K562 (cell line): Measurements from ENCODE around the gene REC8. TPM values are rescaled to one million over a fixed set of nuclear protein-coding genes. Genes with fewer than 3 reads are reported as not detected.

Experiments used
- ATAC-seq: fragments of 200-7000 bp; cut with Tn5 transposase; 3 replicates; pipeline ENCODE4 v1.9.1; 2020; ENCODE audit warnings: moderate library complexity
- BruUV-seq: library from RNA; stranded (reverse); fragments of 400-500 nt; replicated peaks from 2 replicates; lab custom pipeline; 2021; lab: Mats Ljungman, UMichigan
- CTCF ChIA-PET: fragments of 300-600 bp; formaldehyde crosslinking; extraction: SDS; loops from one replicate; lab custom pipeline; 2021; ENCODE audit warnings: low intra/inter-chr PET ratio; lab: Yijun Ruan, JAX
- POLR2A ChIA-PET: fragments of 300-600, 350-650 bp; sonication (Branson Sonifier 250); formaldehyde crosslinking; extraction: SDS; loops from one replicate; lab custom pipeline; 2021; ENCODE audit warnings: antibody characterized with exemption, inconsistent platforms; lab: Yijun Ruan, JAX
- DNase-seq, 4 experiments: peaks; one replicate each; pipeline versions ENCODE4 v3.0.0 to v3.0.0-alpha.2; 2011 to 2018; ENCODE audit warnings: low spot score in 3 of 4, mixed read lengths in 3 of 4; ENCODE audit errors: extremely low read depth in 1 of 4
- FAIRE-seq: peaks from 2 replicates; lab custom pipeline; 2011; peaks lifted over from hg19 to GRCh38; lab: Jason Lieb, UNC
- H2AFZ ChIP-seq: 2 replicates; pipeline ENCODE4 v1.6.0; 2011; ENCODE audit warnings: low read depth, low read length, control low read depth, inconsistent platforms
- H3K27ac ChIP-seq: fragments of 200-600 bp; 3 replicates; pipeline ENCODE4 v1.8.0; 2011; ENCODE audit warnings: low read depth, mild to moderate bottlenecking, control low read depth, inconsistent platforms, low read length, moderate library complexity, mixed read lengths; ENCODE audit errors: extremely low read depth
- H3K27me3 ChIP-seq, 2 experiments: fragments of 300-600 bp in 1 of 2; 2 replicates in 1 of 2; 3 replicates in 1 of 2; pipeline versions ENCODE4 v1.6.0 to v1.8.0; 2011; ENCODE audit warnings: inconsistent platforms in 2 of 2, low read length in 2 of 2, mild to moderate bottlenecking in 1 of 2, mixed read lengths in 1 of 2, moderate library complexity in 1 of 2; ENCODE audit not compliant: control insufficient read depth in 2 of 2, insufficient read depth in 2 of 2
- H3K36me3 ChIP-seq: fragments of 300-600 bp; 3 replicates; pipeline ENCODE4 v1.8.0; 2011; ENCODE audit warnings: mild to moderate bottlenecking, low read length, inconsistent platforms; ENCODE audit not compliant: control insufficient read depth, insufficient read depth
- H3K4me1 ChIP-seq, 2 experiments: fragments of 200-600 bp in 1 of 2; replicated peaks in 1 of 2; 2 replicates in 1 of 2; 3 replicates in 1 of 2; pipeline versions ENCODE4 v1.5.1 to v1.8.0; 2011; ENCODE audit warnings: inconsistent platforms in 2 of 2, low read length in 2 of 2, mild to moderate bottlenecking in 1 of 2, mixed read lengths in 1 of 2, moderate library complexity in 1 of 2; ENCODE audit not compliant: control insufficient read depth in 2 of 2, insufficient read depth in 2 of 2
- H3K4me2 ChIP-seq: 2 replicates; pipeline ENCODE4 v1.6.1; 2011; ENCODE audit warnings: low read length, control low read depth, inconsistent platforms, mixed read lengths; ENCODE audit not compliant: insufficient read depth
- H3K4me3 ChIP-seq: fragments of 200-600 bp; sonication (generic), shearing (Covaris generic); 2 replicates; pipeline ENCODE4 v1.5.1; 2016; ENCODE audit warnings: control low read depth, inconsistent platforms
- H3K79me2 ChIP-seq: fragments of 200-600 bp; 3 replicates; pipeline ENCODE4 v1.8.0; 2011; ENCODE audit warnings: low read length, inconsistent platforms; ENCODE audit not compliant: control insufficient read depth, insufficient read depth
- H3K9ac ChIP-seq, 2 experiments: 2 replicates each; pipeline versions ENCODE4 v1.6.0 to v1.6.1; 2011; ENCODE audit warnings: low read depth in 2 of 2, low read length in 2 of 2, control low read depth in 1 of 2, inconsistent platforms in 1 of 2, mild to moderate bottlenecking in 1 of 2, mixed read lengths in 1 of 2; ENCODE audit not compliant: insufficient read depth in 1 of 2
- H3K9me1 ChIP-seq: one replicate; pipeline ENCODE4 v1.6.0; 2011; ENCODE audit warnings: inconsistent platforms, mild to moderate bottlenecking, low read length, moderate library complexity; ENCODE audit not compliant: control insufficient read depth, insufficient read depth
- H3K9me3 ChIP-seq: replicated peaks from 2 replicates; pipeline ENCODE4 v1.5.1; 2011; ENCODE audit warnings: low read depth, low read length, inconsistent platforms; ENCODE audit not compliant: control insufficient read depth, insufficient read depth
- H4K20me1 ChIP-seq: replicated peaks from 2 replicates; pipeline ENCODE4 v1.6.1; 2011; ENCODE audit warnings: low read length, inconsistent platforms, mixed read lengths; ENCODE audit not compliant: control insufficient read depth, insufficient read depth
- ADNP ChIP-seq: fragments of 200-800 bp; sonication (Bioruptor generic); IDR thresholded peaks from 2 replicates; pipeline ENCODE4 v1.6.1; 2016; ENCODE audit warnings: missing genetic modification characterization, missing compliant biosample characterization
- BCOR ChIP-seq: fragments of 450-650 bp; IDR thresholded peaks from 2 replicates; pipeline ENCODE4 v1.6.1; 2016
- CBX8 ChIP-seq: fragments of 200-600 bp; sonication (generic); IDR thresholded peaks from 2 replicates; pipeline ENCODE4 v1.6.1; 2012; ENCODE audit warnings: borderline replicate concordance, mixed run types, low read depth, mild to moderate bottlenecking, moderate library complexity, mixed read lengths, low read length, control low read depth, inconsistent platforms; ENCODE audit not compliant: poor library complexity, severe bottlenecking; ENCODE audit errors: extremely low read depth
- CHD4 ChIP-seq: fragments of 200-600 bp; sonication (generic); IDR thresholded peaks from 3 replicates; pipeline ENCODE4 v1.6.1; 2012; ENCODE audit warnings: low read depth, mild to moderate bottlenecking, mixed read lengths, low read length, inconsistent platforms; ENCODE audit not compliant: insufficient read depth, insufficient replicate concordance, poor library complexity, severe bottlenecking
- DMBX1 ChIP-seq: fragments of 250-450 bp; sonication (Bioruptor Pico); IDR thresholded peaks from 2 replicates; pipeline ENCODE4 v1.8.0; 2022; ENCODE audit warnings: inconsistent platforms, mild to moderate bottlenecking, moderate library complexity, borderline replicate concordance
- HDAC2 ChIP-seq: fragments of 450-650 bp; IDR thresholded peaks from 2 replicates; pipeline ENCODE4 v1.6.1; 2016; ENCODE audit warnings: mild to moderate bottlenecking
- ILK ChIP-seq: fragments of 450-650 bp; IDR thresholded peaks from 2 replicates; pipeline ENCODE4 v1.6.1; 2016; ENCODE audit warnings: missing genetic modification characterization, low read depth, mild to moderate bottlenecking, missing compliant biosample characterization, moderate library complexity, borderline replicate concordance
- KDM1A ChIP-seq, 2 experiments: fragments of 450-650 bp; IDR thresholded peaks; 2 replicates each; pipeline ENCODE4 v1.6.1; 2016; ENCODE audit warnings: mild to moderate bottlenecking in 2 of 2
- LARP7 ChIP-seq: fragments of 450-650 bp; IDR thresholded peaks from 2 replicates; pipeline ENCODE4 v1.6.1; 2016
- NCOA2 ChIP-seq, 2 experiments: fragments of 450-650 bp; IDR thresholded peaks; 2 replicates each; pipeline ENCODE4 v1.6.1; 2018; ENCODE audit warnings: mild to moderate bottlenecking in 2 of 2, moderate library complexity in 1 of 2; ENCODE audit not compliant: partially characterized antibody in 2 of 2
- NFRKB ChIP-seq: fragments of 450-650 bp; IDR thresholded peaks from 2 replicates; pipeline ENCODE4 v1.6.1; 2016; ENCODE audit warnings: low read depth
- RBM25 ChIP-seq: fragments of 200-400 bp; formaldehyde crosslinking; IDR thresholded peaks from 2 replicates; pipeline ENCODE4 v1.6.1; 2018; ENCODE audit warnings: low read length, low read depth, moderate library complexity; ENCODE audit not compliant: severe bottlenecking
- RCOR1 ChIP-seq, 2 experiments: IDR thresholded peaks; 2 replicates each; pipeline ENCODE4 v1.6.1; 2012; ENCODE audit warnings: low read depth in 2 of 2, low read length in 2 of 2, borderline replicate concordance in 1 of 2, improper control_type of control experiment in 1 of 2
- SMARCA5 ChIP-seq: fragments of 450-650 bp; IDR thresholded peaks from 2 replicates; pipeline ENCODE4 v1.6.1; 2016
- SP1 ChIP-seq: sonication (generic); formaldehyde crosslinking; IDR thresholded peaks from 2 replicates; pipeline ENCODE4 v1.8.1; 2022; ENCODE audit warnings: mild to moderate bottlenecking, missing genetic modification reagents
- TFAM ChIP-seq: fragments of 250-450 bp; sonication (Bioruptor Pico); conservative IDR thresholded peaks from 2 replicates; pipeline ENCODE4 v1.5.0; 2021; ENCODE audit warnings: mild to moderate bottlenecking, moderate library complexity
- ZFP36 ChIP-seq: fragments of 150-350 bp; IDR thresholded peaks from 2 replicates; pipeline ENCODE4 v1.6.1; 2018; ENCODE audit warnings: low read length, low read depth; ENCODE audit not compliant: partially characterized antibody
- ZNF778 ChIP-seq: fragments of 450-650 bp; formaldehyde crosslinking; IDR thresholded peaks from 2 replicates; pipeline ENCODE4 v1.4.0; 2020; ENCODE audit warnings: mild to moderate bottlenecking, moderate library complexity
- WGBS: fragments of 100-300 bp; shearing (Covaris generic); methylation state at CpG from one replicate; pipeline ENCODE4 v1.1.6; 2016; ENCODE audit warnings: low coverage, mixed read lengths; ENCODE audit not compliant: insufficient coverage; ENCODE audit errors: missing lambda C conversion rate; 5-methylcytosine and 5-hydroxymethylcytosine counted together
- in situ Hi-C: fragments of 300-500 bp; cut with MboI; formaldehyde crosslinking; loops from 4 replicates; pipeline ENCODE4 v1.15.0; 2018; ENCODE audit warnings: inconsistent platforms, mixed read lengths
- intact Hi-C: fragments of 100-400 bp; cut with micrococcal nuclease; formaldehyde crosslinking; loops from 2 replicates; pipeline ENCODE4 v1.14.2; 2022
- polyA plus RNA-seq, 8 experiments: library from polyadenylated mRNA; depleted of rRNA in 4 of 8; stranded (reverse) in 5 of 8; unstranded in 3 of 8; fragments of >200 nt; fragmentation: Nextera tagmentation in 2 of 8; fragmentation: Illumina TruSeq in 1 of 8; extraction: Ambion mirVana in 2 of 8; extraction: Trizol in 1 of 8; gene quantifications; 2 replicates each; pipeline versions ENCODE4 v1.2.1 to v1.2.3, GENCODE V29; 2011 to 2014; ENCODE audit warnings: inconsistent platforms in 1 of 8, missing spikeins in 1 of 8
- total RNA-seq, 7 experiments: library from RNA; depleted of rRNA in 6 of 7; stranded (reverse); fragments of >200 nt in 6 of 7; fragmentation: Illumina TruSeq in 2 of 7; extraction: Trizol in 2 of 7; gene quantifications; 2 replicates each; pipeline versions ENCODE4 v1.2.1 to v1.2.3, GENCODE V29; 2011 to 2021; ENCODE audit warnings: low replicate concordance in 1 of 7

REC8 gene
- total and polyA plus RNA-seq, 9 of the 15 experiments (the other 6 are each of a cell fraction or from before 2014, with no cell fraction given) = 0.11 to 2.5 (median 0.85) TPM

DNA sequence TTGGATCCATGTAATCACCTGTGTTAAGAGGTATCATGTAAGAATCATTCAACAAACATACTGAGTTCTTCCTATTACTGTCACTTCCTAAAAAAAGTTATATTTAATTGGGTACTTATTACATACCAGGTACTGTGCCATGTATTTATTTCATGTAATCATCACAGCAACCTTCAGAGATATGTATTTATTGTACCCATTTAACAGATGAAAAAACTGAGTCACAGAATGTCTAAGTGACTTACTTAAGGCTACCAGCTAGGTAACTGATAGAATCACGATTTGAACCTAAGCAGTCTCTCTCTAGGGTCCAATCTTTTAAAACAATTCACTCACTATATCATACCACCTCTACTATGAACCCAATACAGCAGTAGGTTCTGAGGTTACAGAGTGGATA is 27.4 kb upstream of the REC8 start:
- no peak for FAIRE-seq
- CTCF ChIA-PET = no interaction called here
- 47% methylated on average over 1 of the region's 1 CpG for WGBS
- Histone ChIP-seq H2AFZ (no peak overlapping the region), H3K79me2 (peaks cover 54% of the 10 kb centered on the region), H3K9me1 (peaks cover 5% of the 10 kb centered on the region), H3K36me3 (peaks cover 36% of the 10 kb centered on the region; the same call in 2 of the 3 replicates), H3K4me1 (peaks cover 33 to 51% of the 10 kb centered on the region in 2 experiments; a peak in 4 of 5 replicates), H4K20me1 (no peaks in the 10 kb centered on the region), H3K27ac (no peak overlapping the region), H3K4me2 (no peak overlapping the region), H3K4me3 (no peak overlapping the region), H3K27me3 (no peaks in the 10 kb centered on the region), H3K9ac (no peak overlapping the region), H3K9me3 (no peaks in the 10 kb centered on the region)
- TF ChIP-seq CHD4 = peak; percentile 71
- TF ChIP-seq KDM1A (IDR thresholded peaks at IDR 0.05) = peak; percentile 72 to 77
- no peak for TF ChIP-seq ZFP36
- peak; percentile 58; the same call in 1 of the 2 replicates for TF ChIP-seq HDAC2
- no peak for TF ChIP-seq TFAM (CRISPR knock-in tag)
- peak; percentile 96 for TF ChIP-seq RBM25
- no peak for TF ChIP-seq LARP7
- TF ChIP-seq DMBX1 = no peak
- no peak for TF ChIP-seq NCOA2 (IDR thresholded peaks at IDR 0.05; ENCODE audit: partially characterized antibody in 2 of 2)
- TF ChIP-seq RCOR1 (IDR thresholded peaks at IDR 0.05; ENCODE audit: borderline replicate concordance in 1 of 2, low read depth in 2 of 2, low read length in 2 of 2) = peak in 1 of 2 experiments; percentile 78; a peak in 2 of 4 replicates
- no peak for TF ChIP-seq SP1 (CRISPR knock-in tag)
- peak; percentile 90 for TF ChIP-seq BCOR
- TF ChIP-seq ZNF778 = no peak
- TF ChIP-seq ADNP = peak; percentile 86
- TF ChIP-seq SMARCA5 = peak; percentile 71; the same call in 1 of the 2 replicates
- TF ChIP-seq ILK (tag) = no peak
- TF ChIP-seq CBX8 = no peak
- no peak for TF ChIP-seq NFRKB
- in situ Hi-C loops = no loop called here
- no TSS peak for BruUV-seq
- ATAC-seq = no peak
- intact Hi-C loops = loop anchor here (10.0 kb wide), 1 partner anchor 50 kb away; the partner anchor contains the start of gene PCK2
- POLR2A ChIA-PET = no interaction called here
- DNase-seq = no peak
